Measurements from ENCODE around the gene FAM124A. TPM values are rescaled to one million over a fixed set of nuclear protein-coding genes. Genes with fewer than 3 reads are reported as not detected.

FAM124A gene
- total RNA-seq, 6 experiments from 2014 or later = not detected

- TF ChIP-seq CTCF (IDR thresholded peaks at IDR 0.05) = no peak
- no peak overlapping the region for H3K27ac Mint-ChIP-seq
- no peak overlapping the region for H3K4me3 Mint-ChIP-seq
- no peaks in the 10 kb centered on the region for H3K36me3 Mint-ChIP-seq (ENCODE audit: low read depth)
- no peaks in the 10 kb centered on the region for H3K9me3 Mint-ChIP-seq
- H3K27me3 Mint-ChIP-seq (ENCODE audit: insufficient read depth) = peaks cover 3% of the 10 kb centered on the region
- H3K4me1 Mint-ChIP-seq (ENCODE audit: low read depth) = no peaks in the 10 kb centered on the region
- no peak for DNase-seq
These were observed 102.7 kb downstream of the FAM124A start for GRCh38 chr13:51324714-51325420.

GRCh38 chr13:51325837-51326236 lies 103.6 kb downstream of the FAM124A start:
- Mint-ChIP-seq H3K36me3 (ENCODE audit: low read depth) (no peaks in the 10 kb centered on the region), H3K4me1 (ENCODE audit: low read depth) (peaks cover 5% of the 10 kb centered on the region), H3K9me3 (no peaks in the 10 kb centered on the region), H3K27ac (no peak overlapping the region), H3K27me3 (ENCODE audit: insufficient read depth) (peaks cover 6% of the 10 kb centered on the region), H3K4me3 (no peak overlapping the region)
- no peak for DNase-seq
- TF ChIP-seq CTCF (IDR thresholded peaks at IDR 0.05) = no peak

GRCh38 chr13:51326777-51327176 lies 104.6 kb downstream of the FAM124A start:
- Mint-ChIP-seq H3K27ac (no peak overlapping the region), H3K4me1 (ENCODE audit: low read depth) (peaks cover 13% of the 10 kb centered on the region), H3K9me3 (no peaks in the 10 kb centered on the region), H3K27me3 (ENCODE audit: insufficient read depth) (peaks cover 6% of the 10 kb centered on the region; the same call in 1 of the 2 replicates), H3K36me3 (ENCODE audit: low read depth) (no peaks in the 10 kb centered on the region), H3K4me3 (no peak overlapping the region)
- TF ChIP-seq CTCF (IDR thresholded peaks at IDR 0.05) = no peak
- DNase-seq = no peak

- no peak for DNase-seq
- H3K4me3 Mint-ChIP-seq = no peak overlapping the region
- H3K4me1 Mint-ChIP-seq (ENCODE audit: low read depth) = peaks cover 13% of the 10 kb centered on the region
- no peaks in the 10 kb centered on the region for H3K9me3 Mint-ChIP-seq
- no peaks in the 10 kb centered on the region for H3K36me3 Mint-ChIP-seq (ENCODE audit: low read depth)
- TF ChIP-seq CTCF (IDR thresholded peaks at IDR 0.05) = no peak
- no peak overlapping the region for H3K27ac Mint-ChIP-seq
- peaks cover 6% of the 10 kb centered on the region; the same call in 1 of the 2 replicates for H3K27me3 Mint-ChIP-seq (ENCODE audit: insufficient read depth)
These were observed 105.8 kb downstream of the FAM124A start for GRCh38 chr13:51327961-51328360.

GRCh38 chr13:51328488-51328887 lies 106.3 kb downstream of the FAM124A start:
- H3K9me3 Mint-ChIP-seq = no peaks in the 10 kb centered on the region
- H3K27me3 Mint-ChIP-seq (ENCODE audit: insufficient read depth) = peaks cover 4% of the 10 kb centered on the region; the same call in 1 of the 2 replicates
- no peak for DNase-seq
- no peak overlapping the region for H3K27ac Mint-ChIP-seq
- TF ChIP-seq CTCF (IDR thresholded peaks at IDR 0.05) = no peak
- no peaks in the 10 kb centered on the region for H3K36me3 Mint-ChIP-seq (ENCODE audit: low read depth)
- H3K4me3 Mint-ChIP-seq = no peak overlapping the region
- H3K4me1 Mint-ChIP-seq (ENCODE audit: low read depth) = peaks cover 13% of the 10 kb centered on the region

Data from HFFc6 (cell line).